ELF-1 (cell line): Measurements from ENCODE around the gene APP.

Experiments used
- DNase-seq: peaks from one replicate; pipeline ENCODE4 v3.0.0-alpha.2; 2016; ENCODE audit warnings: low read depth, low spot score

The APP gene

GRCh38 chr21:25979845-25980616 lies 190.5 kb downstream of the APP start:
- no peak for DNase-seq

GRCh38 chr21:25977068-25977611 lies 193.4 kb downstream of the APP start:
- no peak for DNase-seq

GRCh38 chr21:25974964-25975363 lies 195.6 kb downstream of the APP start:
- no peak for DNase-seq

- no peak for DNase-seq
Measured at GRCh38 chr21:25970254-25970930, 200.2 kb downstream of the APP start.

GRCh38 chr21:25967901-25968438 lies 202.6 kb downstream of the APP start:
- no peak for DNase-seq

GRCh38 chr21:25967181-25967900 lies 203.2 kb downstream of the APP start:
- no peak for DNase-seq

GRCh38 chr21:25965951-25966707 lies 204.4 kb downstream of the APP start:
- DNase-seq = no peak

GRCh38 chr21:25964926-25965325 lies 205.6 kb downstream of the APP start:
- no peak for DNase-seq

- no peak for DNase-seq
Measured at GRCh38 chr21:25964015-25964414, 206.6 kb downstream of the APP start.

GRCh38 chr21:25963181-25963580 lies 207.4 kb downstream of the APP start:
- no peak for DNase-seq

GRCh38 chr21:25961042-25961441 lies 209.5 kb downstream of the APP start:
- DNase-seq = peak; percentile 58

- DNase-seq = peak; percentile 77
Measured at GRCh38 chr21:25960402-25960801, 210.2 kb downstream of the APP start.

GRCh38 chr21:25959799-25960198 lies 210.8 kb downstream of the APP start:
- no peak for DNase-seq

- no peak for DNase-seq
Measured at GRCh38 chr21:25956993-25957714, 213.4 kb downstream of the APP start.

GRCh38 chr21:25955646-25956045 lies 214.9 kb downstream of the APP start:
- no peak for DNase-seq

GRCh38 chr21:25953659-25954058 lies 216.9 kb downstream of the APP start:
- no peak for DNase-seq

GRCh38 chr21:25953196-25953595 lies 217.4 kb downstream of the APP start:
- no peak for DNase-seq

- no peak for DNase-seq
Measured at GRCh38 chr21:25952306-25952705, 218.3 kb downstream of the APP start.

- no peak for DNase-seq
Measured at GRCh38 chr21:25949701-25950100, 220.9 kb downstream of the APP start.

GRCh38 chr21:25944672-25945213 lies 225.8 kb downstream of the APP start:
- no peak for DNase-seq
